Endothelial cell of umbilical vein (primary cell): ENCODE results near the gene ARFGAP3. TPM values are rescaled to one million over a fixed set of nuclear protein-coding genes. Genes with fewer than 3 reads are reported as not detected.

Source experiments
- BruUV-seq: library from RNA; stranded (reverse); fragments of 400-500 nt; replicated peaks from 2 replicates; lab custom pipeline; 2021; lab: Mats Ljungman, UMichigan
- CTCF ChIA-PET: fragments of 300-600, 350-600 bp; sonication (Branson Sonifier 250); formaldehyde crosslinking; loops from one replicate; lab custom pipeline; 2021; ENCODE audit warnings: antibody characterized with exemption, inconsistent platforms; lab: Charles Lee
- POLR2A ChIA-PET: fragments of 300-600, 350-600 bp; sonication (Branson Sonifier 250); formaldehyde crosslinking; loops from one replicate; lab custom pipeline; 2021; ENCODE audit warnings: antibody characterized with exemption, inconsistent platforms; lab: Charles Lee
- DNase-seq: peaks from one replicate; pipeline ENCODE4 v3.0.0-alpha.2; 2011; ENCODE audit warnings: low read depth, low spot score
- FAIRE-seq: peaks from 2 replicates; lab custom pipeline; 2011; peaks lifted over from hg19 to GRCh38; lab: Jason Lieb, UNC
- H2AFZ ChIP-seq: 2 replicates; pipeline ENCODE4 v1.6.0; 2012; ENCODE audit warnings: low read depth, low read length, control low read depth, inconsistent platforms
- H3K27ac ChIP-seq: 2 replicates; pipeline ENCODE4 v1.5.1; 2011; ENCODE audit warnings: low read depth, mild to moderate bottlenecking, control low read depth, low read length, moderate library complexity; ENCODE audit not compliant: insufficient read depth
- H3K27me3 ChIP-seq, 2 experiments: 2 replicates each; pipeline versions ENCODE4 v1.6.0 to v1.6.1; 2011; ENCODE audit warnings: low read length in 2 of 2, mixed read lengths in 1 of 2; ENCODE audit not compliant: control insufficient read depth in 2 of 2, insufficient read depth in 2 of 2
- H3K36me3 ChIP-seq, 2 experiments: 2 replicates in 1 of 2; 3 replicates in 1 of 2; pipeline ENCODE4 v1.5.1; 2011; ENCODE audit warnings: low read length in 2 of 2, mild to moderate bottlenecking in 1 of 2, moderate library complexity in 1 of 2; ENCODE audit not compliant: control insufficient read depth in 2 of 2, insufficient read depth in 2 of 2; ENCODE audit errors: extremely low read depth in 1 of 2
- H3K4me1 ChIP-seq: 3 replicates; pipeline ENCODE4 v1.5.1; 2011; ENCODE audit warnings: mild to moderate bottlenecking, low read length; ENCODE audit not compliant: control insufficient read depth, insufficient read depth; ENCODE audit errors: extremely low read depth
- H3K4me2 ChIP-seq: 2 replicates; pipeline ENCODE4 v1.6.1; 2011; ENCODE audit warnings: low read length, control low read depth, mixed read lengths; ENCODE audit not compliant: insufficient read depth
- H3K4me3 ChIP-seq, 3 experiments: fragments of 200-600 bp in 1 of 3; sonication (generic), shearing (Covaris generic) in 1 of 3; replicated peaks in 1 of 3; 2 replicates each; pipeline ENCODE4 v1.5.1; 2011 to 2016; ENCODE audit warnings: control low read depth in 3 of 3, low read length in 3 of 3, mild to moderate bottlenecking in 2 of 3, inconsistent platforms in 1 of 3, low read depth in 1 of 3, moderate library complexity in 1 of 3; ENCODE audit not compliant: insufficient read depth in 1 of 3
- H3K79me2 ChIP-seq: 2 replicates; pipeline ENCODE4 v1.6.0; 2012; ENCODE audit warnings: low read length, inconsistent platforms; ENCODE audit not compliant: control insufficient read depth, insufficient read depth
- H3K9ac ChIP-seq: replicated peaks from 2 replicates; pipeline ENCODE3; 2011; ENCODE audit warnings: low read length, control low read depth; ENCODE audit not compliant: insufficient read depth; ENCODE audit errors: extremely low read depth
- H3K9me1 ChIP-seq: replicated peaks from 3 replicates; pipeline ENCODE4 v1.6.0; 2011; ENCODE audit warnings: mild to moderate bottlenecking, low read length; ENCODE audit not compliant: control insufficient read depth, insufficient read depth; ENCODE audit errors: extremely low read depth
- H3K9me3 ChIP-seq: replicated peaks from 2 replicates; pipeline ENCODE4 v1.5.1; 2012; ENCODE audit warnings: low read length, inconsistent platforms; ENCODE audit not compliant: control insufficient read depth, insufficient read depth
- H4K20me1 ChIP-seq: replicated peaks from 2 replicates; pipeline ENCODE3; 2011; ENCODE audit warnings: mild to moderate bottlenecking, low read length; ENCODE audit not compliant: control insufficient read depth, insufficient read depth; ENCODE audit errors: extremely low read depth
- EZH2 ChIP-seq: IDR thresholded peaks from 2 replicates; pipeline ENCODE4 v1.6.1; 2012; ENCODE audit warnings: borderline replicate concordance, low read depth, mild to moderate bottlenecking, moderate library complexity, low read length, inconsistent platforms; ENCODE audit not compliant: severe bottlenecking
- FOS ChIP-seq: IDR thresholded peaks from 2 replicates; pipeline ENCODE4 v1.6.1; 2011; ENCODE audit warnings: mild to moderate bottlenecking, low read length, moderate library complexity, borderline replicate concordance; ENCODE audit not compliant: insufficient read depth
- GATA2 ChIP-seq: IDR thresholded peaks from 2 replicates; pipeline ENCODE4 v1.7.0; 2011; ENCODE audit warnings: low read depth, mild to moderate bottlenecking, moderate library complexity, mixed read lengths, low read length; ENCODE audit not compliant: insufficient read length, insufficient read depth
- JUN ChIP-seq: IDR thresholded peaks from 2 replicates; pipeline ENCODE4 v1.6.1; 2011; ENCODE audit warnings: borderline replicate concordance, low read depth; ENCODE audit not compliant: insufficient read length, insufficient read depth
- MYC ChIP-seq: IDR thresholded peaks from one replicate; pipeline ENCODE4 v1.6.1; 2011; ENCODE audit warnings: mild to moderate bottlenecking, low read depth, low read length
- POLR2A ChIP-seq: IDR thresholded peaks from 2 replicates; pipeline ENCODE4 v1.6.1; 2012; ENCODE audit warnings: low read depth, mild to moderate bottlenecking, control low read depth, low read length
- POLR2AphosphoS5 ChIP-seq: IDR thresholded peaks from 2 replicates; pipeline ENCODE4 v1.6.1; 2012; ENCODE audit warnings: low read depth, mild to moderate bottlenecking, control low read depth, low read length, moderate library complexity; ENCODE audit not compliant: insufficient read depth
- dilution Hi-C: fragments of 300-500 bp; cut with MboI; formaldehyde crosslinking; loops from one replicate; pipeline ENCODE4 v1.15.0; 2019; ENCODE audit warnings: low sequenced_read_pairs; ENCODE audit not compliant: extremely low pct_ligation_motif_present
- intact Hi-C: fragments of 100-400 bp; cut with micrococcal nuclease; formaldehyde crosslinking; loops from one replicate; pipeline ENCODE4 v1.10.0; 2022
- polyA plus RNA-seq, 4 experiments: library from polyadenylated mRNA; depleted of rRNA in 3 of 4; stranded (reverse) in 3 of 4; unstranded in 1 of 4; fragments of >200 nt; gene quantifications; 2 replicates each; pipeline versions ENCODE4 v1.2.1 to v1.2.3, GENCODE V29; 2011 to 2012; ENCODE audit warnings: missing spikeins in 1 of 4
- total RNA-seq: library from RNA; stranded (reverse); gene quantifications from 2 replicates; pipeline ENCODE4 v1.2.3, GENCODE V29; 2021
- TF ChIP-seq, protein P1 (sequence below): IDR thresholded peaks from 2 replicates; pipeline ENCODE4 v1.6.1; 2011; ENCODE audit not compliant: insufficient read depth, insufficient read length
- TF ChIP-seq, protein P2 (sequence below), 2 donors: IDR thresholded peaks; 1 replicate in 1 of 2; 2 replicates in 1 of 2; pipeline ENCODE4 v1.5.1; 2011; ENCODE audit warnings: low read length in 2 of 2, mild to moderate bottlenecking in 2 of 2, moderate library complexity in 2 of 2, control low read depth in 1 of 2, inconsistent platforms in 1 of 2, low read depth in 1 of 2; ENCODE audit not compliant: insufficient read depth in 1 of 2; ENCODE audit errors: extremely low read depth in 1 of 2

Gene ARFGAP3
- total and polyA plus RNA-seq, 2 donors (not counting 3 experiments of a cell fraction or from before 2014, with no cell fraction given): 29.1 to 33.4 TPM

DNA sequence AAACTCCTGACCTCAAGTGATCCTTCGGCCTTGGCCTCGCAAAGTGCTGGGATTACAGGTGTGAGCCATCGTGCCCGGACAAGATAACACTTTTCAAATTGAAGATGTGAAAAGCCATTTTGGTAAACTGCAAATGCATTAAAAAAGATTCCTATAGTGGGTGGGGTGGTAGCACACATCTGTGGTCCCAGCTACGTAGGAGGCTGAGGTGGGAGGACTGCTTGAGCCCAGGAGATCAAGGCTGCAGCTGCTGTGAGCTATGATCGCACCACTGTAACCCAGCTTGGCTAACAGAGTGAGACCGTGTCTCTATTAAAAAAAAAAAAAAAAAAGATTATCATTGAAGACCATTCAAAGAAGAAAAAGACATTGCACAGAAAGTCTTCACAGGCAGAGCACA, 16.9 kb upstream of the ARFGAP3 start:
- H3K9me1 ChIP-seq: no peaks in the 10 kb centered on the region
- H3K27ac ChIP-seq: no peak overlapping the region
- ChIA-PET POLR2A (no interaction called here), CTCF (no interaction called here)
- H3K4me1 ChIP-seq: no peaks in the 10 kb centered on the region
- no peaks in the 10 kb centered on the region for H4K20me1 ChIP-seq
- dilution Hi-C loops (no loop called here), intact Hi-C loops (no loop called here)
- H3K4me3 ChIP-seq: no peak overlapping the region
- DNase-seq: no peak
- H3K9me3 ChIP-seq: no peaks in the 10 kb centered on the region
- no peak overlapping the region for H2AFZ ChIP-seq
- no peak overlapping the region for H3K9ac ChIP-seq
- no peak for FAIRE-seq
- no peak for TF ChIP-seq MYC
- no peak for TF ChIP-seq POLR2A
- TF ChIP-seq, protein P1, sequence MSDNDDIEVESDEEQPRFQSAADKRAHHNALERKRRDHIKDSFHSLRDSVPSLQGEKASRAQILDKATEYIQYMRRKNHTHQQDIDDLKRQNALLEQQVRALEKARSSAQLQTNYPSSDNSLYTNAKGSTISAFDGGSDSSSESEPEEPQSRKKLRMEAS: no peak
- TF ChIP-seq JUN: no peak
- no peak for TF ChIP-seq GATA2
- no peak for TF ChIP-seq EZH2
- TF ChIP-seq, protein P2, sequence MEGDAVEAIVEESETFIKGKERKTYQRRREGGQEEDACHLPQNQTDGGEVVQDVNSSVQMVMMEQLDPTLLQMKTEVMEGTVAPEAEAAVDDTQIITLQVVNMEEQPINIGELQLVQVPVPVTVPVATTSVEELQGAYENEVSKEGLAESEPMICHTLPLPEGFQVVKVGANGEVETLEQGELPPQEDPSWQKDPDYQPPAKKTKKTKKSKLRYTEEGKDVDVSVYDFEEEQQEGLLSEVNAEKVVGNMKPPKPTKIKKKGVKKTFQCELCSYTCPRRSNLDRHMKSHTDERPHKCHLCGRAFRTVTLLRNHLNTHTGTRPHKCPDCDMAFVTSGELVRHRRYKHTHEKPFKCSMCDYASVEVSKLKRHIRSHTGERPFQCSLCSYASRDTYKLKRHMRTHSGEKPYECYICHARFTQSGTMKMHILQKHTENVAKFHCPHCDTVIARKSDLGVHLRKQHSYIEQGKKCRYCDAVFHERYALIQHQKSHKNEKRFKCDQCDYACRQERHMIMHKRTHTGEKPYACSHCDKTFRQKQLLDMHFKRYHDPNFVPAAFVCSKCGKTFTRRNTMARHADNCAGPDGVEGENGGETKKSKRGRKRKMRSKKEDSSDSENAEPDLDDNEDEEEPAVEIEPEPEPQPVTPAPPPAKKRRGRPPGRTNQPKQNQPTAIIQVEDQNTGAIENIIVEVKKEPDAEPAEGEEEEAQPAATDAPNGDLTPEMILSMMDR (IDR thresholded peaks at IDR 0.05; ENCODE audit: extremely low read depth in 1 of 2, insufficient read depth in 1 of 2, low read depth in 1 of 2, low read length in 2 of 2): no peak
- TF ChIP-seq POLR2AphosphoS5: no peak
- TF ChIP-seq FOS: no peak
- no peaks in the 10 kb centered on the region for H3K27me3 ChIP-seq
- no peaks in the 10 kb centered on the region for H3K79me2 ChIP-seq
- H3K4me2 ChIP-seq: no peak overlapping the region
- BruUV-seq: no TSS peak
- H3K36me3 ChIP-seq: peaks cover 3 to 25% of the 10 kb centered on the region in 2 experiments
